ENCODE results near the gene VPS37D.

- no peak for TF ChIP-seq ZNF433 (tag by site-specific recombination; IDR thresholded peaks at IDR 0.05; ENCODE audit: low read depth)
- TF ChIP-seq ZNF544 (tag by site-specific recombination; IDR thresholded peaks at IDR 0.05): no peak
Measured at GRCh38 chr7:73702226-73702625, 34.6 kb downstream of the VPS37D start.

Data from HEK293 (cell line).